Fibroblast of skin of left quadriceps (primary cell): Measurements from ENCODE around the gene MFAP4.
A peak's percentile ranks its signal among the peaks of the same experiment; 100 is the strongest.

Source experiments
- DNase-seq, 2 experiments: peaks; one replicate each; pipeline ENCODE4 v3.0.0-alpha.2; 2013; ENCODE audit warnings: low read depth in 2 of 2

Gene MFAP4, protein sequence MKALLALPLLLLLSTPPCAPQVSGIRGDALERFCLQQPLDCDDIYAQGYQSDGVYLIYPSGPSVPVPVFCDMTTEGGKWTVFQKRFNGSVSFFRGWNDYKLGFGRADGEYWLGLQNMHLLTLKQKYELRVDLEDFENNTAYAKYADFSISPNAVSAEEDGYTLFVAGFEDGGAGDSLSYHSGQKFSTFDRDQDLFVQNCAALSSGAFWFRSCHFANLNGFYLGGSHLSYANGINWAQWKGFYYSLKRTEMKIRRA

DNA sequence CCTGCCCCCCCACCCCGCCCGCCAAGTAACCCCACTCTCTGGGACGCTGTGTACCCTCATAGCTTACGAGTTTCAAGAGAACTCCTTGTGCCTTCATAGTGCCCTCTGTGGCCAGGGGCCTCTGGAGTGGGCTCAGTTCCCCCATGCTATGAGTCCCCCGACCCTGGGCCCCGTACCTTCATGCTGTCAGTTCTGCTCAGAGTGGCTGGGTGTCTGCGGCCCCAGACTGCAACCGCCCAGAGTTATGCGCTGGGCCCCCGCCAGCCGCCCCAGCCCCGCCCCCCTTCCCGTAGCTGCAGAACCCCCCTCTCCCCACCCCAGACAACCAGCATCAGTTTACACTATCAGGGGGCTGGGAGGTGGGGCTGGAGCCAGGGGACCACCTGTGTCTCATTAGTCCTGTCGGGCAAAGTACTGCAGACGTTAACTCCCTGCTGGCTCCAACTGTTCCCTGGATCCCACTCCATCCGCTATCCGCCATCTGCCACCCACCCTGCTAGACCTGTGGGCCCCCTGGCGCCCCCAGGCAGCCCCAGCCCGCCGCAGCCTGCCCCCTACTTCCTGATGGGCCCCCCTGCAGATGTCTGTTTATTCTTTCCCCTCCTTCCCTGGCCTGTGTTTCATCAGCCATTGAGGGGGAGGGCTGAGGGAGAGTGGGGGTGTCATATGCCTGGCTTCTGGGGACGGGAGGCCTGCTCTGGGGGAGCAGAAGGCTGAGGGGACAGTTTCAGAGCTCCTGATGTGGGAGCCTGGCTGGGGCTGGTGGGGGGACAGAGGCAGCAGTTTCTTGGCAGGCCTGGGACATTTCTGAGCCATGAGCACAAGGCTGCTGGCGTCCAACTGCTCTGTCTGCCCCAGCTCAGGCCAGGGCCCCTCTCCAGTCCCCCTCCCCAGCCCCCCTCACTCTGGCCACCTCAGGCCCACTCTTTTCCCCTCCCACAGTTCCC, at the start of gene MFAP4:
Gene MFAP4 (minus strand): TSS at position 217 of the 947 bp plus-strand sequence. CDS start 35 bp downstream, at position 182.
- peak; percentile 97 to 98 for DNase-seq

DNA sequence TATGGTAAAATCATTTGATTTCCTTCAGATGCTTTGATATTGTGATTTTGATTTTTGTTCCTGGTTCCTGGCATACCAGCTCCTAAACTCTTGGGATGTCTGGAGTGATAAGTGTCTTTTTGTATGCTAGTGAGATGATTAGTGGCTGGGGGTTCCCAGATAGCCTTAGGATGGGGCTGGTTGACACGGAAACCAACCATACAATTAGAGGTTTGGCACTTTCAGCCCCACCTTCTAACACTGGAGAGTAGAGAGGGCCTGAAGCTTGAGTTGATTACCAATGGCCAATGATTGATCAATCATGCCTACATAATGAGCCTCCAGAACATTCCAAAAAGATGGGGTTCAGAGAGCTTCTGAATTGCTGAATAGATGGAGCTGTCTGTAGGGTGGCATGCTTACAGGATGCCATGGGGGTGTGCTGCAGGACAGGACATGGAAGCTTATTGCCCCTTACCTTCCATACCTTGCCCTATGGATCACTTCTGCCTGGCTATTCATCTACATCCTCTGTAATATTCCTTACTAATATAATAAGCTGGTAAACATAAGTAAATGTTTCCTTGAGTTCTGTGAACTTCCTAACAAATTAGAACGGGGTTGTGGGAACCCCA, 46.8 kb upstream of the MFAP4 start:
- no peak for DNase-seq

DNA sequence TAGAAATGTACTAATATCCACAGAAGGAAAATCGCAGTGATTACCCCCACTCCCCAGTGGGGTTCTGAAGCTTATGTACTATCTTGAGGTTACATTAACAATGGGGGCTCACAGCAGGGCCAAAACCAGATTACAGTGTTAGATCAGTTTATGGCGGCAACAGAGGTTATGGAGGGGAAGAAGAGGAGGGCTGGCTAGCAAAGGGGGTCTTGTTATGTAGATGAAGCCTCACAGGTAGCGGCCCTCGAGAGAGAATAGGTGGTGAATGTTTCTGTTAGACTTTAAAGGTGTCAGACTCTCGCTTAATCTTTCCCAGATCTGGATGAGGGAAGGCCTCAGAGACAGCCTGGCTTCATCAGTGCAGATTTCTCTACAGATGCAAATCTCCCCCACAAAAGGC, 46.3 kb upstream of the MFAP4 start:
- no peak for DNase-seq

DNA sequence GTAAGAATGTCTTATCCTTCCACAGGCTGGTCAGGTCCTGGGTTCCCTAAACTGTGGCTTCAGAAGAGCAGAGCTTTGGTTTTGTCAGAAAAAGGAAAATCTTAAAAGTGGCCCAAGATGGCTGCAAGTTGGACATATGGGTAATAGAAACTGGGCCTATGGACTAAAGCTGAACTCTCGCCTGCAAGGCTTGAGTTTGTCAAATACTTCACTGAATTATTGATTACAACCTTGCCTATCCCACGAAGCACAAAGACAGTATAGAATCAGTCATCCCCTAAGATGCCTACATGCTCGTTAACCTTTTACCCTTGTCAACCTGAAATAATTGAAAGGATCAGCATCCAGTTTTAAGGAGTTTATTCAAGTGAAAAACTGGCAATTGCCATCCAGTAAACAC, 44.7 kb upstream of the MFAP4 start:
- no peak for DNase-seq

DNA sequence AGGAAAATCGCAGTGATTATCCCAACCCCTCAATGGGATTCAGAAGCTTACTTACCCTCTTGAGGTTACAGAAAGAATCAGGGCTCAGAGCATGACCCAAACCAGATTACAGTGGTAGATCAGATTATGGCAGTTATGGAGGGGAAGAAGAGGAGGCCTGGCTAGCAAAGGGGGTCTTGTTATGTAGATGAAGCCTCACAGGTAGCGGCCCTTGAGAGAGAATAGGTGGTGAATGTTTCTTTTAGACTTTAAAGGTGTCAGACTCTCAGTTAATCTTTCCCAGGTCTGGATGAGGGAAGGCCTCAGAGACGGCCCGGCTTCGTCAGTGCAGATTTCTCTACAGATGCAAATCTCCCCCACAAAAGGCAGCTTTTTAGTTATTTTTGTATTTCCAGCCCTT, 39.6 kb upstream of the MFAP4 start:
- no peak for DNase-seq

DNA sequence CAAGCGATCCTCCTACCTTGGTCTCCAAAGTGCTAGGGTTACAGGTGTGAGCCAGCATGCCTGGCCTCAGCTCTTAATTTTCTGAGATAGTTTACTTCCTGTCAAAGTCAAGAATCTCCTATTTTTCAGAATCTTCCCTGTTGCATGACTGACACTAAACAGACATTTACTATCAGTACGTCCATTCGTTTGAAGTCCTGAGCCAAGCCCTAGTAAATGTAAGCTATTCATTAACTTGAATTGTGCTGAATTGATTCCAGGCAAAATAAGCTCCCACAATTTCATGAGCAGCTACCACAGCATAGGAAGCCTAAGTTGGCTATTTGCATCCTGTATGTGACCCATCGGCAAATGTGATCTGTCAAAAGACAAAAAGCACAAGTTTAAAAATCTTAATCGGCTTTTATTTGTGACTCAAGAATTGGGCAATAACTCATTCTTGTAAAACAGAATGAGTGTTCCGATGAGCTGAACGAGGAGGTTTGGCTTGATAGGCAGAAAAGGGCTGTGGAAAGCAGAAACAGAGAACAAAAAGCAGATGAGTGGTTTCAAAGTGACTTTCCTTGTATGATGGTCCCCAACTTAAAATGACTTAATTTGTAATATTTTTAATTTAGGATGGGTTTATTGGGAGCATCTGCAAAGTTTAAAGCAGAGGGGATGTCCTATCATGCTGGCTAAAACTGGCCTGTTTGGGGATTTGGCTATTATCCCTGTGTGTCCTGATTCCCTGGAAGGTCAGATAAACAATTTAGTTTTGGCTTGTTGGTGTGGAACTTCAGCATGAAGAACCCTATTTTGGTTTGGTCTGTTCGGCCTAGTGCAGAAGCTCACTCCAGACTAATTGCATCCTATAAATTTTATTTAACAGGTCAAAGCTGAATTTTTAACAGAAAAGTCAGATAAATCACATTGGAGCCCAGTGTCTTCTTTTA, 38.2 kb upstream of the MFAP4 start:
- no peak for DNase-seq

DNA sequence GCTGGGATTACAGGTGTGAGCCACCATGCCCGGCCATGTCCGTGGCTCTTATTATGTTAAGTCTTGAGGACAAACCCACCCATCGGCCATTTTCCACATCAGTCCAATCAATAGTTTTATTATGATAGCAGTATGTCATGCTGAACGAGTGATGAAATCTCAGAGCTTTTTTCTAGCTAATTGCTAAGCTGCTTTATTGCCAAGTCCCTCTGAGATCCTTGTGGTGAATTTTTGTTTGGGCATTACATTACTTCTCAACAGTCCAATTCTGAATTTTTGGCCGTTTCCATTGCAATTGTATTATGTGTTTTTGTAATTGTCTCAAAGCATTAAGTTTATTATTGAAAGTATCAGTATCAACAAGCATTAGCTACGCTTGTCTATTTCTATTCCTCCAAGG, 34.9 kb upstream of the MFAP4 start:
- DNase-seq: no peak

DNA sequence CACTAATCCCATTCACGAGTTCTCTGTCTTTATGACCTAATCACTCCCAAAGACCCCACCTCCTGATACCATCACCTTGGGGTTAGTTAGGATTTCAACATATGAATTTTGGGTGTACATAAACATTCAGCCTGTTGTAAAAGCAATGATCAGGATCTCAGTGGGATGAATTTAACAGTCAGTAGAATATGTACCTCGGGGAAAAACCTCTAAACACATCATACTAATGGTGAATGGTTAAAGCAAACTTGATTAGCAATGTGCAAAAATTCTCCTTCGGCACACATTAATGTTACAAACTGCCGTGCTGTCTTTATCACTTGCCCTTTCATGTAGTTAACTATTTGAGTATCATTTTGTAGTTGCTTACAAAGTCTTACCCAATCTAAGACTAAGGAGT, 34.2 kb upstream of the MFAP4 start:
- no peak for DNase-seq

DNA sequence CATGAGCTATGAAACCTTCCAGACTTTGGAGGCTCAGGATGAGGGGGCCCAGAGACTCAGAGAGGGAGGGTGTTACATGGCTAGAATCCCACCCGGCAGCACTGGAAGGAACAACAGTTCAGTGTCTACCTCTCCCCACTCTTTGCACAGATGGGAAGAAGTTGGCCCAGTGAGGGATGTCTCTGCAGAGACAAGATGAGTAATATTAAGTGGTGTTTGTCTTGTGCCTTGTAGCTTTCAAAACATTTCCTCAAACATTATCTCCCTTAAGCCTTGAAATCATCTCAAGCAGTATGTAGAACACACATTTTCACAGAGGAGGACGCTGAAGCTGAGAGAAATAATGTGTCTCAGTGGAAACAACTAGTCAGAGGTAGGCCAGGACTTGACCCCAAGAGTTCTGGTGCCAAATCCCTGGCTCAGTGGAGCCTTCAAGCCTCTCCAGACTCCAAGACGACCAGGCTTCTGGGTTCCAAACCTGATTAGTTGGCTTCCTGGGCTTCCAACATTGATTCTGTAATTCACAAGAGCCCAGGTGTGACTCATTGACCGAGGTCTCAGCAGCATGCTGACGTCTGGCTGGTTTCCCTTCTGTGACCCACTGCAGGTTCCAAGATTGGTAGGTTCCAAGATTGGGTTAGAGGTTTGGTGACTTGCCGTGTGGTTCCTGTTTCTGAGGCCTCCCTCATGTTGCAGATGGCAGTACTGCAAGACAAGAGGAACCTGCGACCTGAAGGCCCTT, 31.4 kb upstream of the MFAP4 start:
- peak in 1 of 2 experiments; percentile 5 for DNase-seq

DNA sequence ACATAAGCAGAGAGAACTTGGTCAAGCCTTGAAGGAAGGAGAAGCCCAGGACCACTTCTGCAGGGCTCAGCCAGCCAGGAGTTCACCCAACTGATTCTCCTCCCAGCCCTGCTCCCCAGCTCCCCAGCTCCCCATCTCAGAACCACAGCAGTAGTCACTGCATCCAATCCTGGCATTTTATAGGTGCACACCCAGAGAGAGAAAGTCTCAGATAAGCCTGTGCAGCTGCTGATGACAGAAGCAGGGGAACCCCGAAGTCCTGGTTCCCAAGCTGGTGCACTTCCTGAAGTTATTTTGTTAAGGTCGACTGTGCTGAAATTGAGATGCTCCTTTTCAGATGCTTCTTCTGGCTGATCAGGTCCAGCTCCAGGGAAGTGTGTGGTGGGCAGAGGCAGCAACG, 30.6 kb upstream of the MFAP4 start:
- no peak for DNase-seq

DNA sequence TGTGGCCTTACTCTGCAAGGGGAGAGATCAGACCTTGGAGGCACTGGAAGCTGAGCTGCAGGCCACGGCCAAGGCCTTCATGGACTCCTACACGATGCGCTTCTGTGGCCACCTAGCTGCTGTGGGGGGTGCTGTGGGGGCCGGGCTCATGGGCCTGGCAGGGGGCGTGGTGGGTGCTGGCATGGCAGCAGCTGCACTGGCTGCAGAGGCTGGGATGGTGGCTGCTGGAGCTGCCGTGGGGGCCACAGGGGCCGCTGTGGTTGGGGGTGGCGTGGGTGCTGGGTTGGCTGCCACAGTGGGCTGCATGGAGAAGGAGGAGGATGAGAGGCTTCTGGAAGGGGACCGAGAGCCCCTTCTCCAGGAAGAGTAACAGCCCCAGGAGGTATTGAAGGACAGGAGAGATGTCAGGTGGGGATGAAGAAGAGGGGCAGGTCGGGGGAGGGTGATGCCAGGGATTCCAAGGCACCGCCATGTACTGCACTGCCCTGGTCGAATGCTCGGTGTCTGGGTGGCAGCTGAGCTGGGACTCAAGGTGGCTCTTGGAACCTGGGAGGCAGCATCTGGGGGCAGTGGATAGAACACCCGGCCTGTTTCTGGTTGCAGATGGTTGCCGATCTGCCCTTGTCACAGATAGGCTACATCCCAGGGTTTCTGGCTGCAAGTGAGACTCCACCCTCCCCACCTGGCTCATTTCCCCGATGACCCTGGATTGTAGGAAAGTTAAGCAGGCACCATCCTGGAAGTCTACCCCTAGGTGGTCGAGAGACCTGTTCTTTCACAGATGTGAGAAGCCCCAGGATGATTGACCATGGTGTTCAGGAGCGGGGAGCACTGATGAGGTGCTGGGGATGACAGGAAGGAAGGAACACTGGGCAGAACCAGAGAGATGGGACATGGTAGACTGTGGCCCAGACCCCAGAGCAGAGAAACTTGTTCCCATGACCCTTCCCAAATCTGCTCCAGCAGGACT, 29.1 kb upstream of the MFAP4 start:
- DNase-seq: no peak

DNA sequence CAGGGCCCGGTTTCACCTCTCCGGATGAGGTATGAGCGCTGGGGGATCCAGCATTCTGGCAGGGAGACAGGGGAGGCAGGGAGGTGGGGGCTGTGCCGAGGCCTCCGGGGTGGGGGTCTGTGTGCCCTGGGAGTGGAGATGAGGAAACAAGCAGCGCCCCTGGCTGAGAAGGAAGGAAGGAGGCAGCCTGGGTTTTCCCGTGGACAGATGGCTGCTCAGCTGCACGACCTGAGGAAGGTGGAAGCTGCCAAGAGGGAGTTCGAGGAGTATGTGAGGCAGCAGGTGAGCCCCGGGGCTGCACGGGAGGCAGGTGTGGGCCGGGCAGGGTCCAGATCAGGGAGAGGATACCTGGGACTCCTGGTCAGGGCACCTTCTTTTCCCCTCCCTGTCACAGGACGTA, 28.3 kb upstream of the MFAP4 start:
- DNase-seq: no peak

DNA sequence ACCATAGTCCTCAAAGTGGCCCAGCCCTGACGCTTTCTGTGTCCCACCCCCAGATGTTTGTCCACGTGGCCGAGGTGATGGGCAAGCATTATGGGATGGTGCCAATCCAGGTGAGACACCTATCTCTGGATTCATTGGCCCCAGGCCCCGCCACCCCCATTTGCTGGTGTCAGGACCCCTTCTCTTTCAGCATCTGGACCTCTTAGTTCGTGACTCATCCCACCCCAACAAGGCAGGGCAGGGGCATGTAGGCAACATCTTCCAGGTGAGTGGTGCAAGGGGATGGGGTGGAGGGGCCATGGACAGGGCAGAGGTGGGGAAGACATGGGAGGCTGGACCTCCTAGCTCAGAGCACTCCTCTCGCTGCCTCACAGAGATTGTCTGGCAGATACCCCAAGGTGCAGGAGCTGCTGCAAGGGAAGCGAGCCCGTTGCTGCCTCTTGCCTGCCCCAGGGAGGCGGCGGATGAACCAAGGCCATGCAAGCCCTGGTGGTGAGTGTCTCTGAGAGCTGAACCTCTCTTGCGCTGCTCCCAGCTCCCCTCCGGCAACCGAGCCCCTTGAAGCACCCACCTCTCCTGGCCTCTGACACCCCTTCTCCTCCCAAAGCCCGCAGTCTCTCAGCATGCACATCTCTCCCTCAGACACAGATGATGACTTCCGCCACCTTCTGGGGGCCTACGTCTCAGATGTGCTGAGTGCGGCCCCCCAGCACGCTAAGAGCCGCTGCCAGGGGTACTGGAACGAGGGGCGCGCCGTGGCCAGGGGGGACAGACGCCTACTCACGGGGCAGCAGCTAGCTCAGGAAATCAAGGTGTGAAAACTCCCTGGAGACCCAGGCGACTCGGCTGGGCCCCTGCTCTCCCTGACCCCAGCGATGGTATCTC, 27.6 kb upstream of the MFAP4 start:
- DNase-seq: no peak

DNA sequence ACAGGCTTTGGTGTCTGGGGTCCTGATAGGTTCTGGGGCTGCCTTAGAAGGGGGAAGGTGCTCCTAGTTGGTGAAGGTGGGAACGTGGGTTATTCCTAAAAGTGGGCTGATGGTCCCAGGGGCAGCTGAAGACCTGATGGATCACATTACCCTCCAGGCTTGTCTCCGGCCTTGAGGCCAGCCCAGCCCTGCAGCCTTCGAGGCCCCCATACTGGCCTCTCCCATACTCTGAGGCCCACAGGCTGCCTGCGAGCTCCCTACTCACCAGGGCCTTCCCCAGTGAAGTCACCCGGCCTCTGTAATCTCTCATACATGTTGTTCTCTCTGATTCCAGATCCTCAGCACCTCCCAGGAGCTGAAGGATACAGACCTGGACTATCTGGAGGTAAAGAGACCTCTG, 26.8 kb upstream of the MFAP4 start:
- no peak for DNase-seq

DNA sequence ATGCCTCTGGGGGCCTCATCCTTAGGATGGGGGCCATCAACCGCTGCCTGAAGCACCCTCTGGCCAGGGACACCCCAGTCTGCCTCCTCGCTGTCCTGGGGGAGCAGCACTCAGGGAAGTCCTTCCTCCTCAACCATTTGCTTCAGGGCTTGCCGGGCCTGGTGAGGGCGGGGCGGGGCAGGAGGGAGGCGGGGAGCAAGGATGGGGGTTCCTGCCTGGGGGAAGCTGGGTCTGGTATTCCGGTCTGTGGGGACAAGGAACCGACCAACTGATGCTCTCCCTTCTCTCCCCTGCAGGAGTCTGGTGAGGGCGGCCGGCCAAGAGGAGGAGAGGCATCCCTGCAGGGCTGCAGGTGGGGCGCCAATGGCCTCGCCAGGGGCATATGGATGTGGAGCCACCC, 26.0 kb upstream of the MFAP4 start:
- no peak for DNase-seq

DNA sequence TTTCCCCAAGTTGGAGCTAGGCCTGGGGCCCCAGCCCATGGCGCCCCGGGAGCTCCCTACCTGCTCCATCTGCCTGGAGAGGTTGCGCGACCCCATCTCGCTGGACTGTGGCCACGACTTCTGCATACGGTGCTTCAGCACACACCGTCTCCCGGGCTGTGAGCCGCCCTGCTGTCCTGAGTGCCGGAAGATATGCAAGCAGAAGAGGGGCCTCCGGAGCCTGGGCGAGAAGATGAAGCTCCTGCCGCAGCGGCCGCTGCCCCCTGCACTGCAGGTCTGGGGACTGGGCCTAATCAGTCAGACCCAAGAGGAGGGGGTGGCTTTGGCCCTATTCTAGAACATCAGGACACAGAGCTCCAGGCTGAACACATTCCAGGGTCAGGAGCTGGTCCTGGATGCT, 25.5 kb upstream of the MFAP4 start:
- DNase-seq: no peak

DNA sequence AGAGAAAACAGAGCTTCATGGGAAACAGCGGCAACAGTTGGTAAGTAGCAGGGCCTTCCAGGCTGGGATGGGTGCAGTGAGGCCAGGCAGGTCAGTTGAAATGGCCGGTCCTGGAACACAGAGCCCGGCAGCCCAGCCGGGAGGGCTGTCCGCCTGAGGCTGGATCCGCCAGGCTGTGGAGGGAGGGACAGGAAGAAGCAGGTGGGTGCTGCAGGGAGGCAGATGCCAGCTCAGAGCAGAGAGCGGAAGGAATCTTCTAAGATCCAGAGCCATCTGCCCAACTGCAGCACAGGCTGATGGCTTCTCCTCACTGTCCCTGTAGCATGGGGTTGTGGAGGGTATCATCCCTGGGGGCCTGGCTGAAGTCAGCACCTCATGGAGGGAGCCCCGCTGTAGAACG, 24.6 kb upstream of the MFAP4 start:
- no peak for DNase-seq

DNA sequence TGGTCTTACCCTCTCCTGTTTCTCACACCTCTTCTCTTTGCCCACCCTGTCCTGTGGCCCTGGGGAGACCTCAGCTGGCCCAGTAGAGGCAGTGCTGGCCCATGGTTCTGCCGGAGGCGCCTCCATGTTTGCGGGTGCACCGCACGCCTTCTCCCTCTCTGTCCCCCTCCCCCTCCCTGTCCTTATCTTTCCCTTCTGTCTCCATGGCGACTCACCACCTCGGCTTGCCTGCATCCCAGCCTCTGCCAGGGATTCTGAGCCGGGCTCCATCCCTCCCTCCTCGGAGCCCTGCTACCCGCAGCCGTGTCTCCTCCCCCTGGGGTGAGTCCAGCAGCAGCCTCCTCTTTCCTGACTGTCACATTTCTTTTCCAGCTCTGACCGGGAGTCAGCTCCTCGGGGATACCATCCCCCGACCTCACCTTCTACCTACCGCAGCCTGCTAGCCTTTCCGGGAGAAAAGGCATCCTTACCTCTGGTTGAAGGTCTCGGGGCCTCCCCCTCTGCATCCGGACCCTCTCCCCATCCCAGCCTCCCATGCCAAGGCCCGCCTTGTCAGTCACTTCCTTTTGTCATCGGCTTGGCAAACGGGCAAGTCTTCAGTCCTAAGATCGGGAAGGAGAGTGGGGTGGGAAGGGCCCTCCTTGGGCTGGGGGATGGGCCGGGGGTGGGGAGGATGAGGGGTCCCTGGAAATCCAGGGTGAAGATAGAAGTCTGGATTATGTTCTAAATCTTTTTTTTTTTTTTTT, 24.1 kb upstream of the MFAP4 start, which contains the start of gene RNF112:
Gene RNF112 (plus strand): TSS at position 358 of the 746 bp plus-strand sequence. CDS start 177 bp downstream, at position 535.
- no peak for DNase-seq
